Activated T-cell treated with anti-CD3 and anti-CD28 coated beads, Interleukin-2, amount 50 U/mL, for 48 hours (primary cell): ENCODE results near the gene PDE6D.
A peak's percentile ranks its signal among the peaks of the same experiment; 100 is the strongest.

ENCODE experiments used
- DNase-seq, 2 experiments: peaks; one replicate each; pipeline ENCODE4 v3.0.0-alpha.2; 2020

Gene PDE6D

DNA sequence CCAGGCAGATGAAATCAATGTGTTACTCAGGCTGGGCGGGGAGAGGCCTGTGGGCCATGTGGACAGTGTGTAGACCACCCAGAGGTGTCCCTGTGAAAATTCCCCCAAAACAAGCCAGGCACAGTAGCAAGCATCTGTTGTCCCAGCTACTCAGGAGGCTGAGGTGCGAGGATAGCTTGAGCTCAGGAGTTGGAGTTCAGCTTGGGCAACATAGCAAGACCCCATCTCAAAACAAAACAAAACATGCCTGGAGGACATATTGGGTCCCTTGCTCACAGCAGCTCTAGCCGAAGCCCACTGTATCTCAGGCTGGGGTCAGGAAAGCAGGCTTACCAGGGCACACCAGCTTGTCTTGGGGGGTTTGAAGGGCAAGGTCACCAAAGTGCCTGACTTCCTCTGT is 77.1 kb downstream of the PDE6D start:
- no peak for DNase-seq

DNA sequence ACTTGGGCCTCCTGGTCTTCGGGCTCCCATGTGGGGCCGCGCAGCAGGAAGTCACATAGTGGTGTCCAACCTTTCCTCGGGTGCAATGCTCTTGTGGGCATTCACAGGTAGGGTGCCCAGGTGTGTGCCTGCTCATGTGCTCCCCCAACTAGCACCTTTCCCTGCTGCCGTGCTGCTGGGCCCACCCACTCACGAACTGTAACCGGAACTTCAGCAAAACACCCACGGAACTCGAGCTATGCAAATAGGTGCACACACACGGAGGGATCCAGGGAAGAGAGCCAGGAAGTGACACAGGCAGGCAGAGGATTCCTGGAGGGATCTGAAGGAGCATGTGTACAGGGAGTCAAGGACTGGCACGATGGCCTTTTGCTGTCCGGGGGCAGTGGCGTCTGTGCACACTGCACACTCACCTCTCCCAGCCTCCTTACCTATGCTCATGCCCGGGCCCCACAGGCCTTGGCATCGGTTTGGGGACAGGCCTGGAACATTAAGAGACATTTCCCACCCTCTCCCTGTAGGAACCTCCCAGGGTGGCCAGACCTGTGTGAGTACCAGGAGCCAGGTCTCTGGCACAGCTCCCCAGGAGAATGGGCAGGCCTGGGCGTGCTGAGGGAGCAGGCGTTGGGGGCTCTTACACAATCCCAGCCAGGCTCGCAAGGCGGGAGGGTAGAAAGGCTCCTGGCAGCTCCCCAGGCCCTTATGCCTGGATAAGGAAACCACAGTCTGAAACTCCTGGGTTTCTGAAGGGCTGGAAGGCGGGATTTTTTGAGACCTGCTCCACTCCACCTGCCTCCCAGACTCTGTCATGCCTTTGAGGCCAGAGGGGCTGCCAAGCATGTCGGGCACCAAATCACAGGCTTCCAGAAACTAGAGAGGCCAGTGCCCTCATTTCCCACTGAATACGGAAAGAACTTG is 79.4 kb downstream of the PDE6D start:
- DNase-seq, result no peak

DNA sequence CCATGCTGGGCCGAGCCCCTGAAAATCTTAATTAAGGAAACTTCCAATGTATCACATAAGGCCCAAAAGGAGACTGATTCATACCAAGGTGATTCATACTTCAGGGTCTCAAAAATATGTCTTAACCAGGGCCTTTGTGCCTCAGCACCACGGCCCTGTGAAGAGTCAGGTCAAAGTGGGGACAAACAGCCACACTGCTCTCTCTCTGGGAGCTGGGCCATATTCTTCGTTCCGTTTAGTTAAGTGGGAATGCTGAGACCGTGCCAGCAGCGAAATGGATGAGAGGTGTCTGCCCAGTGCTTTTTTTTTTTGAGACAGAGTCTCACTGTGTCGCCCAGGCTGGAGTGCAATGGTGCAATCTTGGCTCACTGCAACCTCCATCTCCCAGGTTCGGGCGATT is 82.1 kb downstream of the PDE6D start:
- DNase-seq, result no peak

DNA sequence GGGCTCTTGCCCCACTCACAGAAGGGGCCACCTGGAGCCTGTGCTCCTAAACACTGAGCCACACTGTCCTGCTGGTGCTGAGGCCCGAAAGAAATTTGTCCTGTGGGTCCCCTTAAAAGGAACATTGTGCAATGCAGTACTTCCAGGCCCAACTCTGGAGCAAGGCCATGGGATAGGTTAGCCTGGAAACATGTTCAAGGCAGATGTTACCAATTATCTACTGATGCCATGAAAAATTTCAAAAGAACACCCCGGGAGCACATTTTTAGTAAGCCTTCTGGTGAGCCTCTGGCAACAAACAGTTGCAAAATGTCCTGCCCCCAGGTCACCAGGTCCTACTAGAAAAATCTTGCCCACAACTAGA is 85.1 kb downstream of the PDE6D start:
- no peak for DNase-seq

DNA sequence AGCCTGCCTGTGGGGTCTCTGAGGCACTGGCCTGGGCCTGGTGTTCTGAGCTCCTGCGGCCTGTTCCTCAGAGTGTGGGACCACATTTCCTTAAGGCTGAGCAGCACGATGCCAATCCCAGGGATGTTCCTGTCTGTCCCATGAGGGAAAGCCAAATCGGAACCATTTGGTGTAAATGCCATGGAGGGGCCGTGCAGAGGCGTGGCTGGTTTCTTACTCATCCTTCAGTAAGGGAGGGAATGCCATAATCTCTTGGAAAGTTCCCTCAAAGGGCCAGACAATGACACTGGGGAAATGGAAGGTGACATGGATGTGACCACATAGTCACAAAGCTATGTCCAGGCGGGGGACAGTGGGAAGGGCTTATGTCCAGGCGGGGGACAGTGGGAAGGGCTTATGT is 87.1 kb downstream of the PDE6D start:
- DNase-seq, result no peak

DNA sequence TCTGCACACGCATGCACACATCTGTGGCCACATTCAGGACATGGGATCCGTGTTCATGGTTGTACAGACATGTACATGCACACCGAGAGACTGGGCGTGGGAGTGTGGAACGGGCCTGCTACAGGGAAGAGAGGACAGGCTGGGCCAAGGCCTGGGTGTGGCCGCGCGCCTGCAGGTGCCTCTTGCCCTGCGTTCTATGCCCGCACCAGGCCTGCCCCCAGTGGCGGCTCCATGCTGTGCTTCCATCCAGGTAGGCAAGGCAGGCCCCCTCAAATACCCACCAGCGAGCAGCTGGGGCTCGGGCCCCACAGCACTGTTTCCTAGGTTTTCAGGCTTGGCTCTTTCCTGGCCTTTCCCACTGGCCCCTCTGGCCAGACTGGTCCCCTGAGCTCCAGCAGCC is 88.2 kb downstream of the PDE6D start:
- no peak for DNase-seq

DNA sequence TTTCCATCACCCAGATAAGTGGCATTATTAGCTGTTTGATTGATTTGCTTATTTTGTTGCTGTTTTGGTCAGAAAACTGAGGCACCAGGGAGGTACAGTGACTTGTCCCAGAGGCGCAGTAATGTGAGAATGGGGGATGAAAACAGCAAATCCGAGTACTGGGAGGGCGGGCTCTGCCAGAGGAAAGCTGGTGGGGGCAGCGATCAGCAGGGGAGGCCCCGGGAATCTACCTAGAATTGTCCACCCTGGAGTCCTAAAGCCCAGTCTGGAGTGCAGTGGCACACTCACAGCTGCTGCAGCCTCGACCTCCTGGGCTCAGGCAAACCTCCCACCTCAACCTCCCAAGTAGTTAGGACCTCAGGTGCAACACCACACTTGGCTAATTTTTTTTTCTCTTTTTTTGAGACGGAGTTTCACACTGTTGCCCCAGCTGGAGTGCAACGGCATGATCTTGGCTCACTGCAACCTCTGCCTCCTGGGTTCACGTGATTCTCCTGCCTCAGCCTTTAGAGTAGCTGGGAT is 89.8 kb downstream of the PDE6D start:
- DNase-seq, result no peak

DNA sequence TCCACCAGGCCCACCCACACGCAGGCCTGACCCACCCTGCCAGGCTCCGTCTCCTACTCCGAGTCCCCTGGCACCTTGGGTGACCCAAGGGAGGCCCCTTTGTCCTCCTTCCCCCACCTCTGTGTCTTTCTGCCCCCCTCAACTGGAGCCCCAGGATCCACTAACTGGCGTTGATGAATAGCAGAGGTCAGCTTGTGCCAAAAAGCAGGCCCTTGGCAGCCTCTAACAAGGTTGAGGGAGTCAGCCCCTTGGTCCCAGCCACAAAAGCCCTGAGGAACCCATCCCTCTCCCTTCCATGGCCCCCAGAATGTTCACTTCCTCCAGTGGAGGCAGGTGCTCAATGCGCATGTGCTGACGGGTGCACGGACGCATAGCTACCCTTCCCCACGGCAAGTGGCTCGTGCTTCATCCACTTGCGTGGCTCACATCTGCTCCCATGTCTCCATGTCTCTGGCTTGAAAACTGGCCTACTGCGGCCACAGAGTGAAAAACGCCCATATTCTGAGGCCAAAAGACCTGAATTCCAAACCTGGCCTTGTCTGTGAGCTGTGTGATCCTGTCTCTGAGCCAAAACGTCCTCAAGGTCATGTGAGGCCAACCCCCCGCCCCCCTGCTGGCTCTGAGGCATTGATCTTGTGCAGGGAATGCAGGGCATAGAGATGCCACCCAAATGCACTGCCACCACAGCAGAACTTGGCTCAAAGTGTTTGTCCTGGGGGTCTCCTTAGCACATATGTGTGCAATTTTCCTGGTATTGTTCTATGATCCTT is 91.8 kb downstream of the PDE6D start:
- no peak for DNase-seq

DNA sequence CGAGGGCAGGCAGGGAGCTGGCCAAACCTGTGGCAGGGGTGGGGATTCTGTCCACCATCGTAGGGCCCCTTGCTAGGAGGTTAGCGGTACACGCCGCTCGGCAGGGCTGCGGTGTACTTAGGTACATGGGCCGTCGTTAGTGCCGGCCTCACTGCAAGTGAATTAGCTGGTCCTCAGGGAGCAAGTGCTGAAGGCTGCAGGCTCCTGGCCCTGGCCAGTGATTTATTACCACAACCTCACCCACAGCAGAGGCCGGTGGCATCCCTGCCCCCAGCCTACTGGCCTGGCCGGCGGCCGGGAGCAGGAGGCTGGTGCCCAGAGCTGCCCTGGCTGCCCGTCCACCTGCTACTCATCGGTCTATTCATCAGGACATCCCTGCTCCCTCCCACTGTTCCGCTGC is 92.4 kb downstream of the PDE6D start:
- DNase-seq, result no peak

DNA sequence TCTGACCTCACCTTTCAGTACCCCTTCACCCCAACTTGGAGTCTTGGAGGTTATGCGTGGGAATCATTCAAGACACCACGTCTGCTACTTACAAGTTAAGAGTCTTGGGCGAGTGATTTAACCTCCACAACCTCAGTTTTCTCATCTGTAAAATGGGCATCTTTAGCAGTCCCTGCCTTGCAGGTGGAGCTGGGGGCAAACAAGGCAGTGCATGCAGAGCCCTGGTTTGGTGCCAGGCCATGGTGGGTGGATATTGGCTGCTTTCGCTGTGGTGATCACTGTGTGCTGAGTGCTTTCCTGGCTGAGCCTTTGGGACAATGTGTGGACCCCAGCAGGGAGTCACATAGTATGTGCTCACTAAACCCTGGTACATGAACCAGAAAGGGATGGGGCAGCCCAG is 93.1 kb downstream of the PDE6D start:
- no peak for DNase-seq

DNA sequence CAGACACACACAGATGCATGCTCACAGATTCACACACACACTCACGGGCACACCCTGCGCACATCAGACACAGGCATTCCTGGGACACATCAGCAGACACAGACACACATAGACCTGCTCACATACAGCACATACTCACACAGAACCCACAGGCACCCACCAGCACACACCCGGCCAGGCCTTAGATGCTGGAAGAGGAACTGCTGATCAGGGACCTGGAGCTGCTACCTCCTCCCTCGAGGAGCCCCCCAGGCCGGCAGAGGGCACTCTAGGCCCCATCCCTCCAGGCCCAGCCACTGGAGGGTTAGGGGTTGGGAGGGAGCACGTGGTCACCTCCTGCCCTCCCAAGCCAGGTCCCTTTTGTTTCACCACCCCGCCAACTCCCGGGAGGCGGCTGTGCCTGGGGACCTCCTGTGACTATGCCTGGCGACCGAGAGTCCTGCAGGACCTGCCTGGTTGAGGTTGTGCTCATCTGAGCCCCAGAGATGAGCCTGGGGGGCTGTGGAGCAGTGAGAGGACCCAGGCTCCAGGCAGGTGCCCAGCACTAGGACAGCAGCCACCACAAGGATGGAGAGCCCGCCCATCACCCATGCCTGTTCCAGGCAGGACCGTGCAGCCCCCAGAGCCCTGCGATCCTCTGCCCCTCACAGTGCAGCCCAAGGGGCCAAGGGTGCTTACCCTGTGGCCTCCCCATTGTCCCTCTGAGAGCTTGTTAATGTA is 93.8 kb downstream of the PDE6D start:
- peak; percentile 80 to 82 for DNase-seq

DNA sequence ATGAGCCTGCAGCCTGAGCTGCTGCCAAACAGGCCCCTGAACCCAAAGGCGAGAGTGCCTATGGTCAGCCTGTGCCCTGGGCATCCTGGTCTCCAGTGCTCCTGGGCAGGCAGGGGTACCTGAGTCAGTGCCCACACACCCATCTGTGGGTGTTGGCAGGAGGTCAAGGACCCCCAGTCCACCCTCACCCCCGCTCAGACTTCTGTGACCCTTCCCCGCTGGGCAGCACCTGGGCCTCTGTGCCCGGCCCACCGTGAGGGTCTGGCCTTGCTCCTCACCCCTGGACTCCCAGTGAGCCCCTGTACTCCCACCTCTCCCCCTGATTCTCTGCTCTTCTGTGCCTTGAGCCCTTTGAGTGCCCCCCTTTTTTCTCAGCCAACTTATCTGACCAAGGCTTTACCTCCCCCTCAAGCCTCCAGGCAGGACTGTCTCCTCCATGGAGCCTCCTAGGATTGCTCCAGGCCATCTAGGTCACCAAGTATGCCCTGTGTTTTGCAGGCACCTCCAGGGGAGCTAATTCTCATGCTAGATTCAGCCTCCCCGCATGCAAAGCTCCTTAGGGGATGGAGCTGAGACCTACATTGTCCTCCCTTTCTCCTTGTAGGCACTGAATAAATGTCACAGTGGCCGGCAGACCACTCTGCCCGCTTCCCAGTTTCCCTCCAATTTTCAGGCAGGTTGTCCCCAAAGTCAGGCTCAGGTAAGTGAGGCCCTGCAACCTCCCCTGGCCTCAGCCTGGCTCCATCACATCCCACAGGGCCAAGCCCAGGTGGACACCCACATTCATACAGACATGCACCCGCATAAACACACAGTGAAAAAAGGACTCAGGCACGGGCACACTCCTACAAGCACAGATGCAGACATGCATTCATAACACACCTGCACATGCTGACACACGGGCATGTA is 94.6 kb downstream of the PDE6D start:
- DNase-seq, result no peak

DNA sequence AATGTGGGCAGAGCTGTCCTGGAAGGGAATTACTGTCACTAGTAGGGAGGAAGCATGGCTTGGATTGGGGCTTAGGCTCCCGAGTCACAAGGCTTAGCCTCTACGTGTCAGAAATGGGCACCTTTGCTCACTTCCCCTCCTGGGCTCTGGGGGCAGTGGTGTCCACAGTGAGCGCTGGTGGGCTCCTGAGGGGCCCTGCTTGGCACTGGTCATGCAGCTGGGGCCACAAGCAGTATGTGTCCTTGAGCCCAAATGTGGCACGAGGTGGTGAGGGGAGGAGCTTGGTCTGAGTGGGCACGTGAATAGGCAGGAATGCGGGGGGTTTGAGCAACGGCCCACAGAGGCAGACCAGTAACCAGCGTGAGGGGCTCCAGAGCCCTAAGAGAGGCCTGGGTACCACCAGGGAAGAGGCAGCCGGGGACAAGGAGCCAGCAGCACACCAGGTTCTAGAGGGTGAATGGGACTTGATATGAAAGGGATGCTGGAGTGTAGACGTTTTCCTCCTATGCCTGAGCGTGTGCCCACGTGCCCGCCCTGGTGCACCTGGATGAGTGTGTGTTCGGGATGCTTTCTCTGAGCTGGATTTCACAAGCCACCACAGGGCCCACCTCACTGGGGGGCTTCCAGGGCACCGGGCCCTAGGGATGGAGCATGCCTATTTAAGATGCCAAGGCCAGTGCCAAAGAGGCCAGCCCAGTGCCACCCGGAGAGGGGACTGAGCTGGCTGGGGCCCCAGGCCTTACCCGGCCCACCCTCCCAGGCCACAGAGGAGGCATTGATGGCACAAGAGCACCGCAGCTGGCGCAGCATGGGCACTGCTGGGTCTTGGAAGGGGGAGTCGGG is 95.5 kb downstream of the PDE6D start:
- DNase-seq, result no peak

DNA sequence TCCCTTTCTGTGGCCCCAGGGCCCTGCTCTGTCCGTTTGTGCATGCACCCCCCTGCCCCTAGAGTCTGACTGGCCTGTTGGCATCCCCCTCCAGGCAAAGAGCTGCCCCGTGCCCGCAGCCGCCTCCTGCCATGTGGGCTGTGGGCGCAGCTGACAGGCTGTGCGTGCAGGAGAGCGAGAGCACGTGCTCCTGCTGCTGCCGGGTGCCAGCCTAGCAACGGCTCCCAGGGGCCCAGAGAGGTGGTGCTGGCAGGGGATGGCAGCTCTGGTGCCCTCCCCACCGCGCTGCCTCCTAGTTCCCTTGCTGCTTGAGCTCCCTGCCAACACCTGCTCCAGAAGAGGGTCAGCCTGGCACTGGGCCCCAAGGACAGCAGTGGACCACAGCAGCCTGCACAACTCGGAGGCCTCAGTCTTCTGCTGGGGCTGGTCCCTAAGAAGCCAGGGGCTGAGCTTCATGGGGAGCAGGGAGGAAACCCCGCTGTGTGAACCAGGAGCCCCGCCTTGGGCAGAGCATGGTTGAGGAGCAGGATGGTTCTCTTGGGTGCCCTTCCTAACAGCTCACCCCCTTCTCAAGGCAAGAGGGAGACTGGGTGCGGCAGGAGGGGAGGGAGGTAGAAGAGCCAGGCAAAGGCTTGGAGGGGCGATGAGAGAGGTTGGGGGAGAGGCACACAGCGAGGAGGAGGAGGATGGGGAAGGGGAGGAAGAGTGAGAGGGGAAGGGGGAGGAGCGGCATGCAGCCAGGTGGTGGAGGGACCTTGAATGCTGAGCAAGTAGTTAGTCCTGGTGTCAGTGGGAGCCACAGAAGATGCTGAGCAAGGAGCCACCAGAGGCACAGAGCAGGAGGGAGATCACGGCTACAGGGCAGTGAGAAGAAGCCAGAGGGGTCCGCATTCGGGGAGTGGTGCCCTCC is 96.5 kb downstream of the PDE6D start:
- DNase-seq, result no peak

DNA sequence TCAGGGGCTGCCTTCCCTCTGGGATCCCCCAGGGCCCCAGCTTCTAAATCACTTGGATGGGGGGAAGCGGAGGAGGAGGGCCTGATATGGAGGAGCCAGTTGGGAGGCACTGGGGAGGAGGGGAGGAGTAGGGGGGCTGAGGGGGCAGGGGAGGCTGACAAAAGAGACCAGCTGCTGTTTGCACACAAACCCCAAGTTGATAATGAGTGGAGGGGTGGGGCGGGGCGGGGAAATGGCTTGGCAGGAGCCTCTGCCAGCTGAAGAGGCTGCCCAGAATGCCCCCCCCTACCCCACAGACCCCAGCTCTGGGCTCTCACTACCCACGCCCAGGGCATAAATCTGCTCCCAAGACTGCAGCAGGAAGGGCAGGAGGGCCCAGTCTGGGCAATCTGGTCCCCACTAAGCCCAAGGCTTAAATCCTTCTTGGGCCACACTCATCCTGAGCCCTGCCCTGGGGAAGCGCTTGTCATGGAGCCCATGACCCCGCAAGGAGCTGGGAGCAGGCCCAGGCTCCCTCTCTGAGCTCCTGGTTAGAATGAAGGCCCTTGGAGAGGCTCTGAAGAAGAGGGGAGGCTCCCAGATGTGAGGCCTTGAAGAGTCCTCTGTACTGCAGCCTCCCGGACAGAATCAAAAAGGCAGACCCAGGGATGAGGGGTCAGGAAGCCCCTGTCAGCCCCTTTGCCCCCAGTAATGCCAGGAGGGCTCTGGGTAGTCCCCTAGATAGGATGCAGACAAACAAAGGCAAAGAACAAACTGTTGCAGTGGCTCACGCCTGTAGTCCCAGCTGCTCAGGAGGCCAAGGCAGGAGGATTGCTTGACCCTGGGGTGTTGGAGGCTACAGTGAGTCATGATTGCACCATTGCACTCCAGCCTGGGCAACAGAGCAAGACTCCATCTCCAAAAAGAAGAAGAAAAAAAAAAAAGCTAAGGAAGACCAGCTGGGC is 97.5 kb downstream of the PDE6D start:
- no peak for DNase-seq

DNA sequence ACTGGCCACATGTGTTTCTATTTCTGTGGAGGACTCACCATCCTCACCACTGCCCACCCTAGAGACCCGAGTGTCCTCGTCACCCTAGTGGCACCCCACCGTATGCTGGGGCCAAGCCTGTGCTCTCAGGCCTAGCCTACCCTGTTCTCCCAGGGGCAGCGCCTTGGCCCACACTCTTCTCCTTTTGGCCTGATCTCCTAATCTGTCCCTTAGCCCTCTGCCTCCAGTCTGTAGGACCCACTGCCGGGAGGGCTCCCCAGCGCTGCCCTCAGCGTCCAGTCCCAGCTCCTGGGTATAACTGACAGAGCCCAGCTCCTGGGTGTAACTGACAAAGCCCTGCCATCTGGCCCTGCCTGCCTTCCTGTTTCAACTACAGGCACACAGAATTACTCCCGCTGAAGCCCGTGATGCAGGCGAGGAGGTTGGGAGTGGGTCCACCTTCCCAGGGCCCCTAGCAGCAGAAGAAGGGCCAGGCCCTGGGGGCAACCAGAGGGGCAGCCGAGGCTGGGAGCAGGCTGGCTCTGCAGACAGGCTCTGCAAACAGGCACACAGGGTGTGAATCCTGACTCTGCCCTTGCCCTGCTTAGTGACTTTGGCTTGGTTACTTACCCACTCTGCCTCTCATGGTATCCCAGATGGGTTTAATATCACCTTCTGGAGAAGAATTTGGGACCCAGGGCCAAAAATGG is 98.3 kb downstream of the PDE6D start:
- no peak for DNase-seq
